ENCODE results near the gene SLC44A4.

SLC44A4 gene

DNA sequence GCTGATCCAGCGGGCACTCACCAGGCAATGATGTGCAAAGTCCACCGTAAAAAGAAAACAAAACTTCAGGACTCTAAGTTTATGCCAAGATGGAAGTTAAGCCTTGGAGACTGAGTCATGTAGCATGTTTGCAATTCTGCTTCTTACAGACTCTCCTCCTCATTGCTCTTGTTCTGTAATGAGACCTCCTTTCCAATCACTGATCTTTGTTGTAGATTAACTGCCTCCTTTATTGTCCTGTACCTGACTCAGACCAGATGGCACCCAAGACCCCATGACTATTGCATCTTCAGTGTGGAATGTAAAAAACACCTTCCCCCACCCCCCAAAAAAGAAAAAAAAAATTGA lies 27.3 kb downstream of the SLC44A4 start:
- Histone ChIP-seq H4K91ac (ENCODE audit: low read length) (no peak overlapping the region), H2AFZ (ENCODE audit: low read depth, low read length) (no peak overlapping the region), H3K9ac (ENCODE audit: low read length) (no peak overlapping the region), H3K23ac (ENCODE audit: low read length in 2 of 2) (no peak overlapping the region), H3K27ac (ENCODE audit: low read length, poor library complexity, severe bottlenecking) (peak overlapping the region; percentile 93), H2BK15ac (ENCODE audit: low read depth, poor library complexity, severe bottlenecking) (no peak overlapping the region), H3K27me3 (ENCODE audit: control insufficient read depth in 1 of 2, insufficient read depth in 1 of 2, low read length in 2 of 2) (no peaks in the 10 kb centered on the region), H3K14ac (ENCODE audit: low read length in 2 of 2) (no peak overlapping the region), H4K8ac (ENCODE audit: low read length) (no peak overlapping the region), H3K4me1 (ENCODE audit: control insufficient read depth, insufficient read depth, low read depth, low read length) (peaks cover 11% of the 10 kb centered on the region), H3K18ac (ENCODE audit: low read depth in 1 of 2, low read length in 2 of 2) (no peak overlapping the region), H2BK12ac (ENCODE audit: low read length in 2 of 2) (no peak overlapping the region), H2AK5ac (ENCODE audit: low read length, severe bottlenecking) (no peak overlapping the region), H3K79me1 (replicated peaks; ENCODE audit: low read length, poor library complexity, severe bottlenecking) (no peaks in the 10 kb centered on the region), H3K4me3 (ENCODE audit: insufficient read depth in 1 of 2, low read depth in 1 of 2, low read length in 2 of 2) (no peak overlapping the region), H3K9me3 (ENCODE audit: control insufficient read depth, low read length) (no peaks in the 10 kb centered on the region), H3K4ac (ENCODE audit: low read depth in 1 of 2, low read length in 2 of 2) (no peak overlapping the region), H3K4me2 (ENCODE audit: low read length, poor library complexity, severe bottlenecking) (no peak overlapping the region), H2BK5ac (ENCODE audit: low read depth, low read length, poor library complexity, severe bottlenecking) (peak overlapping the region; percentile 14), H2BK120ac (ENCODE audit: low read depth, low read length) (no peak overlapping the region), H3K36me3 (ENCODE audit: control insufficient read depth in 1 of 2, insufficient read depth in 2 of 2, low read depth in 1 of 2, low read length in 2 of 2) (peaks cover 0 to 5% of the 10 kb centered on the region in 2 experiments)
- WGBS: 83% methylated on average over 1 of the region's 2 CpGs
- DNase-seq: no peak

DNA sequence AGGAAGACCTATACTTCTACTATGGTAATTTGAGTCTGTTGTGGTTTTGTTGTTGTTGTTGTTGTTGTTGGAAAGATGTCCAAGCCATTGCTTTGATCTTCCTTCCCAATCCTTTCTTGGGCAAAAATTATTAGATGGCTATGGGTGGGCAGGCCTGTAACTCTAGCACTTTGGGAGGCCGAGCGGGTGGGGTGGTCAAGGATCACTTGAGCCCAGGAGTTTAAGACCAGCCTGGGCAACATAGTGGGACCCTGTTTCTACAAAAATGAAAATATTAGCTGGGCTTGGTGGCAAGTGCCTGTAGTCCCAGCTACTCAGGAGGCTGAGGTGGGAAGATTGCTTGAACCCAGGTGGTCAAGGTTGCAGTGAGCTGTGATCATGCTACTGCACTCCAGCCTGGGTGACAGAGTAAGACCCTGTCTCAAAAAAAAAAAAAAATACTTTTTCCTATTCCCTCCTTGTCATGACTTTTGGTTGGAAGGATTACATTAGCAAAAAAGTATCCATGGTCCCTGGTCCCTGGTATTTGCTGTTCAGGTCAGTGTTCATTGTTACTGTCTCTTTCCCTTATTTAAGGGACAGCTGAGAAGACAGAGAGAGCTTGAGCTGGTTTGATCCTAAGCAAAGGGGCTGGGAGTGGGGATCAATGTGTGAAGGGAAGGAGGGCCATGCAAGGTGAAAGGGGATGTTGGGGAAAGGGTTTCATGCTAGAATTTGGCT lies 27.9 kb downstream of the SLC44A4 start:
- no peaks in the 10 kb centered on the region for H3K79me1 ChIP-seq (replicated peaks; ENCODE audit: low read length, poor library complexity, severe bottlenecking)
- H2BK15ac ChIP-seq (ENCODE audit: low read depth, poor library complexity, severe bottlenecking): no peak overlapping the region
- peaks cover 0 to 6% of the 10 kb centered on the region in 2 experiments for H3K36me3 ChIP-seq (ENCODE audit: control insufficient read depth in 1 of 2, insufficient read depth in 2 of 2, low read depth in 1 of 2, low read length in 2 of 2)
- no peak overlapping the region for H3K4ac ChIP-seq (ENCODE audit: low read depth in 1 of 2, low read length in 2 of 2)
- 95% methylated on average over 2 of the region's 2 CpGs for WGBS
- H2AFZ ChIP-seq (ENCODE audit: low read depth, low read length): no peak overlapping the region
- H3K9me3 ChIP-seq (ENCODE audit: control insufficient read depth, low read length): no peaks in the 10 kb centered on the region
- no peak overlapping the region for H2BK12ac ChIP-seq (ENCODE audit: low read length in 2 of 2)
- no peak for DNase-seq
- H3K4me2 ChIP-seq (ENCODE audit: low read length, poor library complexity, severe bottlenecking): no peak overlapping the region
- H3K14ac ChIP-seq (ENCODE audit: low read length in 2 of 2): no peak overlapping the region
- H3K9ac ChIP-seq (ENCODE audit: low read length): no peak overlapping the region
- peak overlapping the region; percentile 45 for H2AK5ac ChIP-seq (ENCODE audit: low read length, severe bottlenecking)
- no peak overlapping the region for H2BK120ac ChIP-seq (ENCODE audit: low read depth, low read length)
- no peak overlapping the region for H3K23ac ChIP-seq (ENCODE audit: low read length in 2 of 2)
- H4K8ac ChIP-seq (ENCODE audit: low read length): no peak overlapping the region
- no peaks in the 10 kb centered on the region for H3K27me3 ChIP-seq (ENCODE audit: control insufficient read depth in 1 of 2, insufficient read depth in 1 of 2, low read length in 2 of 2)
- no peak overlapping the region for H3K18ac ChIP-seq (ENCODE audit: low read depth in 1 of 2, low read length in 2 of 2)
- peaks cover 11% of the 10 kb centered on the region for H3K4me1 ChIP-seq (ENCODE audit: control insufficient read depth, insufficient read depth, low read depth, low read length)
- H3K27ac ChIP-seq (ENCODE audit: low read length, poor library complexity, severe bottlenecking): peak overlapping the region; percentile 93
- no peak overlapping the region for H3K4me3 ChIP-seq (ENCODE audit: insufficient read depth in 1 of 2, low read depth in 1 of 2, low read length in 2 of 2)
- H2BK5ac ChIP-seq (ENCODE audit: low read depth, low read length, poor library complexity, severe bottlenecking): peak overlapping the region; percentile 14
- H4K91ac ChIP-seq (ENCODE audit: low read length): no peak overlapping the region

DNA sequence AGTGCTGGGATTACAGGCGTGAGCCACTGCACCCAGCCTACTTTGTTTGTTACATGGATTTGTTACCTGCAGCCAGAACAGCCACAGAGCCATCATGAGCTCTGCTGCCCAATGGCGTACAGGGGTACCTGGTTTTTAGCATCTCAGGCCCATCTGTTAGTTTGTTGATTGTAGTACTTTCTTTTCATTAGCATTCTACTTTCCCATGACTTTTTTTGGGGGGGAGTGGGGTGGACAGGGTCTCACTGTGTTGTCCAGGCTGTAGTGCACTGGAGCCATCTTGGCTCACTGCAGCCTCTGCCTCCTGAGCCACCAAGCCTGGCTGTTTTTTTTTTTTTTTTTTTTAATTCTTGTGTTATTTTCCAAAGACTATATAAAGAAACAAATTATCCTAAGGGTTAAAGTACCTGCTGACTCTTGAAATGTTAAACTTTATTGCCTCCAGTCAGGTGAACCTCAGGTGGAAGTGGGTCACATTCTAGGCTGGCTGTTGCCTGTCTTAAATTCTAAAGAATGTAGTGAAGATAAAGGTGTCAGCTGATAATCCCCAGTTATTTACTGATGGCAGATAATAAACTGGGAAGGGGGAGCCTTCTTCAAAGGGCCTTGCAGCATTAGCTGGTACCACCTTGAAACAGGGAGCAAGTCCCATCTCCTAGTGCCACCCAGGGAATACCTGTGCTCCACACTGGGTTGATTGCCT lies 31.4 kb downstream of the SLC44A4 start:
- H3K9me3 ChIP-seq (ENCODE audit: control insufficient read depth, low read length): no peaks in the 10 kb centered on the region

DNA sequence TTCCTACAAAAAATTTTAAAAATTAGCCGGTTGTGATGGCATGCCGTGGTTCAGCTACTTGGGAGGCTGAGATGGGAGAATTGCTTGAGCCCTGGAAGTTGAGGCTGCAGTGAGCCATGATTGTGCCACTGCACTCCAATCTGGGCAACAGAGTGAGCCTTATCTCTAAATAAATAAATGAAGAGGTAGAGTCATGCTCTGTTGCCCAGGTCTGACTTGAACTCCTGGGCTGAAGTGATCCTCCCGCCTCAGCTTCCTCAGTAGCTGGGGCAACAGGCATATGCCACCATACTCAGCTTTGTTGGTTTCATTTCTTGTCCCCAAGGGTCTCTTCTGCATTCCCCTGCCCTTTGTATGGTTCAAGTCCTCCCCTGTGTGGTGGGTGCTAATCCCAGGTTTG lies 34.3 kb downstream of the SLC44A4 start:
- H3K9ac ChIP-seq (ENCODE audit: low read length): no peak overlapping the region
- peaks cover 6% of the 10 kb centered on the region for H3K79me1 ChIP-seq (replicated peaks; ENCODE audit: low read length, poor library complexity, severe bottlenecking)
- H3K36me3 ChIP-seq (ENCODE audit: control insufficient read depth in 1 of 2, insufficient read depth in 2 of 2, low read depth in 1 of 2, low read length in 2 of 2): peaks cover 16 to 48% of the 10 kb centered on the region in 2 experiments
- no peak overlapping the region for H2BK15ac ChIP-seq (ENCODE audit: low read depth, poor library complexity, severe bottlenecking)
- no peak overlapping the region for H3K4me2 ChIP-seq (ENCODE audit: low read length, poor library complexity, severe bottlenecking)
- H2AK5ac ChIP-seq (ENCODE audit: low read length, severe bottlenecking): no peak overlapping the region
- no peak overlapping the region for H2BK5ac ChIP-seq (ENCODE audit: low read depth, low read length, poor library complexity, severe bottlenecking)
- no peak overlapping the region for H3K14ac ChIP-seq (ENCODE audit: low read length in 2 of 2)
- no peaks in the 10 kb centered on the region for H3K9me3 ChIP-seq (ENCODE audit: control insufficient read depth, low read length)
- no peak overlapping the region for H2AFZ ChIP-seq (ENCODE audit: low read depth, low read length)
- no peak overlapping the region for H2BK12ac ChIP-seq (ENCODE audit: low read length in 2 of 2)
- no peak overlapping the region for H3K4me3 ChIP-seq (ENCODE audit: insufficient read depth in 1 of 2, low read depth in 1 of 2, low read length in 2 of 2)
- no peak overlapping the region for H4K91ac ChIP-seq (ENCODE audit: low read length)
- DNase-seq: no peak
- H3K23ac ChIP-seq (ENCODE audit: low read length in 2 of 2): no peak overlapping the region
- H4K8ac ChIP-seq (ENCODE audit: low read length): no peak overlapping the region
- no peak overlapping the region for H3K4ac ChIP-seq (ENCODE audit: low read depth in 1 of 2, low read length in 2 of 2)
- WGBS: 95% methylated on average over 3 of the region's 3 CpGs
- peaks cover 1% of the 10 kb centered on the region for H3K4me1 ChIP-seq (ENCODE audit: control insufficient read depth, insufficient read depth, low read depth, low read length)
- H2BK120ac ChIP-seq (ENCODE audit: low read depth, low read length): no peak overlapping the region
- H3K27me3 ChIP-seq (ENCODE audit: control insufficient read depth in 1 of 2, insufficient read depth in 1 of 2, low read length in 2 of 2): no peaks in the 10 kb centered on the region
- no peak overlapping the region for H3K18ac ChIP-seq (ENCODE audit: low read depth in 1 of 2, low read length in 2 of 2)
- no peak overlapping the region for H3K27ac ChIP-seq (ENCODE audit: low read length, poor library complexity, severe bottlenecking)

More for the DNA sequence above, 31.4 kb downstream of the SLC44A4 start:
- no peak overlapping the region for H2BK15ac ChIP-seq (ENCODE audit: low read depth, poor library complexity, severe bottlenecking)
- no peak overlapping the region for H3K14ac ChIP-seq (ENCODE audit: low read length in 2 of 2)
- peaks cover 11% of the 10 kb centered on the region for H3K4me1 ChIP-seq (ENCODE audit: control insufficient read depth, insufficient read depth, low read depth, low read length)
- H2AFZ ChIP-seq (ENCODE audit: low read depth, low read length): no peak overlapping the region
- no peak overlapping the region for H3K18ac ChIP-seq (ENCODE audit: low read depth in 1 of 2, low read length in 2 of 2)
- no peaks in the 10 kb centered on the region for H3K79me1 ChIP-seq (replicated peaks; ENCODE audit: low read length, poor library complexity, severe bottlenecking)
- H4K8ac ChIP-seq (ENCODE audit: low read length): no peak overlapping the region
- no peak overlapping the region for H3K9ac ChIP-seq (ENCODE audit: low read length)
- H3K4me3 ChIP-seq (ENCODE audit: insufficient read depth in 1 of 2, low read depth in 1 of 2, low read length in 2 of 2): no peak overlapping the region
- no peak overlapping the region for H3K4ac ChIP-seq (ENCODE audit: low read depth in 1 of 2, low read length in 2 of 2)
- no peak for DNase-seq
- H2BK5ac ChIP-seq (ENCODE audit: low read depth, low read length, poor library complexity, severe bottlenecking): no peak overlapping the region
- H3K27ac ChIP-seq (ENCODE audit: low read length, poor library complexity, severe bottlenecking): no peak overlapping the region
- H2BK120ac ChIP-seq (ENCODE audit: low read depth, low read length): no peak overlapping the region
- H2AK5ac ChIP-seq (ENCODE audit: low read length, severe bottlenecking): no peak overlapping the region
- H2BK12ac ChIP-seq (ENCODE audit: low read length in 2 of 2): no peak overlapping the region
- WGBS: 100% methylated on average over 2 of the region's 2 CpGs
- H3K4me2 ChIP-seq (ENCODE audit: low read length, poor library complexity, severe bottlenecking): no peak overlapping the region
- no peak overlapping the region for H4K91ac ChIP-seq (ENCODE audit: low read length)
- H3K27me3 ChIP-seq (ENCODE audit: control insufficient read depth in 1 of 2, insufficient read depth in 1 of 2, low read length in 2 of 2): no peaks in the 10 kb centered on the region
- H3K23ac ChIP-seq (ENCODE audit: low read length in 2 of 2): no peak overlapping the region
- H3K36me3 ChIP-seq (ENCODE audit: control insufficient read depth in 1 of 2, insufficient read depth in 2 of 2, low read depth in 1 of 2, low read length in 2 of 2): peaks cover 0 to 21% of the 10 kb centered on the region in 2 experiments

Measured in mesenchymal stem cell (in vitro differentiated cells and primary cell).